Measurements from ENCODE around the gene TRIM51G. TPM values are rescaled to one million over a fixed set of nuclear protein-coding genes. Genes with fewer than 3 reads are reported as not detected.
"Not testable (repeated sequence)": the region's sequence is repeated elsewhere in the genome, so short reads cannot be mapped to it uniquely, and the experiment has no call there.

Gene TRIM51G, protein sequence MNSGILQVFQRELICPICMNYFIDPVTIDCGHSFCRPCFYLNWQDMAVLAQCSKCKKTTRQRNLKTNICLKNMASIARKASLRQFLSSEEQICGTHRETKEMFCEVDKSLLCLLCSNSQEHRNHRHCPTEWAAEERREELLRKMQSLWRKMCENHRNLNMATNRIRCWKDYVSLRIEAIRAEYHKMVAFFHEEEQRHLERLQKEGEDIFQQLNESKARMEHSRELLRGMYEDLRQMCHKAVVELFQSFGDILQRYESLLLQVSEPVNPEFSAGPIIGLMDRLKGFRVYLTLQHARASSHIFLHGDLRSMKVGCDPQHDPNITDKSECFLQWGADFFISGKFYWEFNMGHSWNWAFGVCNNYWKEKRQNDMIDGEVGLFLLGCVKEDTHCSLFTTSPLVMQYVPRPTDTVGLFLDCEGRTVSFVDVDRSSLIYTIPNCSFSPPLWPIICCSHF
- total RNA-seq, result not detected
- polyA plus RNA-seq, result not detected
- long read RNA-seq, donor 1, result 0 reads
- long read RNA-seq, donor 2, result 0 reads
- long read RNA-seq, donor 3, result 0 reads
- long read RNA-seq, donor 4, result 0 reads
- long read RNA-seq, donor 5, result 0 reads
- long read RNA-seq, donor 6, result 0 reads
- long read RNA-seq, donor 7, result 0 reads
- long read RNA-seq, donor 8, result 0 reads
- long read RNA-seq, donor 9, result 0 reads
- long read RNA-seq, donor 10, result 0 reads

DNA sequence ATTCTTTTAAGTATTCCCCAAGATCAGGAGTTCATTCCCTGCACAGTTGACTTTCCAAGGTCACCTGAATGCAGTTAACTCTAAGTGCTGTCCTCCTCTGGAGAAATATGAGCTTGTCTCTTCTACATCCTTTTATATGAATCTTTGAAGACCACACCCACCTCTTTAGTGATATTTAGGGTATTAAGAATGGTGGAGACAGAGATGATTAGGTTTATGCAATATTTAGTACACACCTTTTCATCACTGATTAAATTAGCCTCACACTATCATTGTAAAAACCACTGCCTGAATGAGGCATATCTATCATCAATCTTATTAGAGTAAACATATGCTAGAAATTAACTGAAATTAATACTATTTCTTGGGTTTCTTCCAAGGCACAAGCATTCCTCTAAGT is at the start of gene TRIM51G:
TSS of gene TRIM51G (minus strand) at position 101 of the 400 bp plus-strand sequence. CDS start 2,190 bp downstream, outside the sequence.
- not testable (repeated sequence) for DNase-seq (ENCODE audit: low read depth in 6 of 9, low spot score in 9 of 9); H3K27ac ChIP-seq (ENCODE audit: low read depth in 1 of 2, low read length in 1 of 2); H3K4me3 ChIP-seq (ENCODE audit: low read length in 2 of 2); H3K4me1 ChIP-seq (ENCODE audit: control insufficient read depth in 2 of 2, insufficient read depth in 2 of 2, low read length in 2 of 2); H3K27me3 ChIP-seq (ENCODE audit: control insufficient read depth in 2 of 2, insufficient read depth in 1 of 2, low read length in 1 of 2); H3K9me3 ChIP-seq (ENCODE audit: control insufficient read depth in 2 of 2, insufficient read depth in 1 of 2, low read length in 1 of 2); H3K36me3 ChIP-seq (ENCODE audit: control insufficient read depth in 2 of 2, insufficient read depth in 2 of 2, low read length in 1 of 2)

DNA sequence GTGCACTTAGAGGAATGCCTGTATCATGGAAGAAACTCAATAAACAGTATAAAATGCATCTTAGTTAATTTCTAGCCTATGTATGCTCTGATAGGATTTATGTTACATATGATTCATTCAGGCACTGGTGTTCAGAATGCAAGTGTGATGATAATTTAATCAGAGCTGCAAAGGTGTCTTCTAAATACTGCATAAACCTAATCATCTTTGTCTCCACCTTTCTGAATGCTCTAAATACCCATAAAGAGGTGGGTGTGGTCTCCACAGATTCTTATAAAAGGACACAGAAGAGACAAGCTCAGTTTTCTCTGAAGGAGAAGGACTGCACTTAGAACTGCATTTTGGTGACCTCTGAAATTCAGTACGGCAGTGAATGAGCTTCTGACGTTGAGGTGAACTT is 44.8 kb upstream of the TRIM51G start, which contains the start of gene TRIM49B:
TSS of gene TRIM49B (plus strand) at position 301 of the 400 bp plus-strand sequence. CDS start 2,777 bp downstream, outside the sequence.
- WGBS, result 47% methylated on average over 2 of the region's 2 CpGs
- not testable (repeated sequence) for H3K36me3 ChIP-seq (ENCODE audit: control insufficient read depth in 2 of 2, insufficient read depth in 2 of 2, low read length in 1 of 2); DNase-seq (ENCODE audit: low read depth in 6 of 9, low spot score in 9 of 9); H3K27me3 ChIP-seq (ENCODE audit: control insufficient read depth in 2 of 2, insufficient read depth in 1 of 2, low read length in 1 of 2); H3K27ac ChIP-seq (ENCODE audit: low read depth in 1 of 2, low read length in 1 of 2); H3K4me1 ChIP-seq (ENCODE audit: control insufficient read depth in 2 of 2, insufficient read depth in 2 of 2, low read length in 2 of 2); H3K4me3 ChIP-seq (ENCODE audit: low read length in 2 of 2); H3K9me3 ChIP-seq (ENCODE audit: control insufficient read depth in 2 of 2, insufficient read depth in 1 of 2, low read length in 1 of 2)

DNA sequence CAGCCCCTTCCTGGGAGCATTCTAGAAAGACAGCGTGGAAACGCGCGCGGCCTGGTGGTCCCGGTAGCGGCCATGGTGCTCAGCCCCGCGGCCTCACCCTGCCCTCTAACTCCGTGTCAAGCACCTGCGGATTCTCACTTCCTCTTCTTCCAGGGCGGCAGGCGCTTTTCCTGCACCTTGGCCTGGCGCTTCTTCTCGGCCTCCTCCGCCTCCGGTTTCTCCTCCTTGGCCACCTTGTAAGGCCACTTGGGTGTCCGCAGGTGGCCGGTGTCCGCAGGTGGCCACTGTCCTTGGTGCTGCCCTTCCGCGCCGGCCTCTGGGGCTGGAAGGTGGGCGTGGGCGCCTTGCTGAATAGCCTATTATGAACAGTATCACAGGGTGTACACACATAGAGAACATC is 15.1 kb downstream of the TRIM51G start:
- WGBS, result 96% methylated on average over 25 of the region's 25 CpGs

DNA sequence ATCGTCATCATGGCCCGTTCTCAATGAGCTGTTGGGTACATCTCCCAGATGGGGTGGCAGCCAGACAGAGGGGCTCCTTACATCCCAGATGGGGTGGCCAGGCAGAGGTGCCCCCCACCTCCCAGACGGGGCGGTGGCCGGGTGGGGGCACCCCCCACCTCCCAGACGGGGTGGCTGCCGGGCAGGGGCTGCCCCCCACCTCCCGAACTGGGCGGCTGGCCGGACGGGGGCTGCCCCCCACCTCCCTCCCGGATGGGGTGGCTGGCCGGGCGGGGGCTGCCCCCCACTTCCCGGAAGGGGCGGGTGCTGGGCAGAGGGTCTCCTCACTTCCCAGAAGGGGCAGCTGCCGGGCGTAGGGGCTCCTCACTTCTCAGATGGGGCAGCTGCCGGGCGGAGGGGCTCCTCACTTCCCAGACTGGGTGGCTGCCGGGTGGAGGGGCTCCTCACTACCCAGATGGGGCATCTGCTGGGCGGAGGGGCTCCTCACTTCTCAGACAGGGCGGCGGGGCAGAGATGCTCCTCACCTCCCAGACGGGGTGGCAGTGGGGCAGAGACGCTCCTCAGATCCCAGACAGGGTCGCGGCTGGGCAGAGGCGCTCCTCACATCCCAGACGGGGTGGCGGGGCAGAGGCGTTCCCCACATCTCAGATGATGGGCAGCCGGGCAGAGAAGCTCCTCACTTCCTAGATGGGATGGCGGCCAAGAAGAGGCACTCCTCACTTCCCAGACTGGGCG is 28.2 kb downstream of the TRIM51G start:
- not testable (repeated sequence) for H3K27ac ChIP-seq (ENCODE audit: low read depth in 1 of 2, low read length in 1 of 2); H3K4me3 ChIP-seq (ENCODE audit: low read length in 2 of 2); DNase-seq (ENCODE audit: low read depth in 6 of 9, low spot score in 9 of 9)

More for the DNA sequence above, 15.1 kb downstream of the TRIM51G start:
- H3K4me3 ChIP-seq (ENCODE audit: low read length in 2 of 2); H3K27me3 ChIP-seq (ENCODE audit: control insufficient read depth in 2 of 2, insufficient read depth in 1 of 2, low read length in 1 of 2); H3K9me3 ChIP-seq (ENCODE audit: control insufficient read depth in 2 of 2, insufficient read depth in 1 of 2, low read length in 1 of 2); H3K27ac ChIP-seq (ENCODE audit: low read depth in 1 of 2, low read length in 1 of 2); H3K4me1 ChIP-seq (ENCODE audit: control insufficient read depth in 2 of 2, insufficient read depth in 2 of 2, low read length in 2 of 2); DNase-seq (ENCODE audit: low read depth in 6 of 9, low spot score in 9 of 9); H3K36me3 ChIP-seq (ENCODE audit: control insufficient read depth in 2 of 2, insufficient read depth in 2 of 2, low read length in 1 of 2): not testable (repeated sequence)

DNA sequence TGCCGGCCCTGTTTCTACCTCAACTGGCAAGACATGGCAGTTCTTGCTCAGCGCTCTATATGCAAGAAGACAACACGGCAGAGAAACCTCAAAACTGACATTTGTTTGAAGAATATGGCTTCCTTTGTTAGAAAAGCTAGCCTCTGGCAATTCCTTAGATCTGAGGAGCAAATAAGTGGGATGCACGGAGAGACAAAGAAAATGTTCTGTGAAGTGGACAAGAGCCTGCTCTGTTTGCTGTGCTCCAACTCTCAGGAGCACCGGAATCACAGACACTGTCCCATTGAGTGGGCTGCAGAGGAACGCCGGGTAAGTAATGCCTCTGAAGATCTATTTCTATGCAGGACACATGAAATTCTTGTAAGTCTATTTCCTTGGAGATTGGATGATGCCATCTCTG is 37.9 kb downstream of the TRIM51G start:
- not testable (repeated sequence) for DNase-seq (ENCODE audit: low read depth in 6 of 9, low spot score in 9 of 9); H3K4me3 ChIP-seq (ENCODE audit: low read length in 2 of 2); H3K27ac ChIP-seq (ENCODE audit: low read depth in 1 of 2, low read length in 1 of 2); H3K4me1 ChIP-seq (ENCODE audit: control insufficient read depth in 2 of 2, insufficient read depth in 2 of 2, low read length in 2 of 2); H3K36me3 ChIP-seq (ENCODE audit: control insufficient read depth in 2 of 2, insufficient read depth in 2 of 2, low read length in 1 of 2); H3K27me3 ChIP-seq (ENCODE audit: control insufficient read depth in 2 of 2, insufficient read depth in 1 of 2, low read length in 1 of 2); H3K9me3 ChIP-seq (ENCODE audit: control insufficient read depth in 2 of 2, insufficient read depth in 1 of 2, low read length in 1 of 2)
- WGBS, result 91% methylated on average over 7 of the region's 7 CpGs

More for the DNA sequence above, 28.2 kb downstream of the TRIM51G start:
- H3K27me3 ChIP-seq (ENCODE audit: control insufficient read depth in 2 of 2, insufficient read depth in 1 of 2, low read length in 1 of 2); H3K9me3 ChIP-seq (ENCODE audit: control insufficient read depth in 2 of 2, insufficient read depth in 1 of 2, low read length in 1 of 2); H3K4me1 ChIP-seq (ENCODE audit: control insufficient read depth in 2 of 2, insufficient read depth in 2 of 2, low read length in 2 of 2); H3K36me3 ChIP-seq (ENCODE audit: control insufficient read depth in 2 of 2, insufficient read depth in 2 of 2, low read length in 1 of 2): not testable (repeated sequence)
- WGBS, result 88% methylated on average over 35 of the region's 35 CpGs

Other genes starting within 250 kb of the TRIM51G start
- gene TRIM49B, start 44.9 kb upstream of the TRIM51G start, total RNA-seq, result not detected
- gene TRIM49B, start 44.9 kb upstream of the TRIM51G start, polyA plus RNA-seq, result 0.05 TPM
- not detected for gene TRIM64C, start 75.2 kb upstream of the TRIM51G start, total RNA-seq
- gene TRIM64C, start 75.2 kb upstream of the TRIM51G start, polyA plus RNA-seq, result not detected
- gene FOLH1, start 224.7 kb upstream of the TRIM51G start, total RNA-seq, result 0.99 TPM
- gene FOLH1, start 224.7 kb upstream of the TRIM51G start, polyA plus RNA-seq, result 0.41 TPM